Measurements from ENCODE around the gene PRPF40A.
A peak's percentile ranks its signal among the peaks of the same experiment; 100 is the strongest.

- peak in 2 of 3 donors; percentile 29 to 54 for TF ChIP-seq POLR2AphosphoS5 (IDR thresholded peaks at IDR 0.05)
- TF ChIP-seq CTCF (IDR thresholded peaks at IDR 0.05): no peak
- TF ChIP-seq POLR2A (IDR thresholded peaks at IDR 0.05): no peak
- TF ChIP-seq EP300 (IDR thresholded peaks at IDR 0.05): no peak
These were observed 97.1 kb downstream of the PRPF40A start for GRCh38 chr2:152620208-152620607.

All from stomach (tissue), 4 donors.